GM10266 (cell line): ENCODE results near the gene SLC14A1.

Experiments
- DNase-seq: peaks from one replicate; pipeline ENCODE4 v3.0.0; 2012; ENCODE audit errors: extremely low spot score
- TF ChIP-seq, protein P1 (sequence below): IDR thresholded peaks from 2 replicates; pipeline ENCODE4 v1.5.1; 2012; ENCODE audit warnings: mild to moderate bottlenecking, low read depth; ENCODE audit not compliant: control insufficient read depth, insufficient read depth; ENCODE audit errors: missing control alignments

The SLC14A1 gene

DNA sequence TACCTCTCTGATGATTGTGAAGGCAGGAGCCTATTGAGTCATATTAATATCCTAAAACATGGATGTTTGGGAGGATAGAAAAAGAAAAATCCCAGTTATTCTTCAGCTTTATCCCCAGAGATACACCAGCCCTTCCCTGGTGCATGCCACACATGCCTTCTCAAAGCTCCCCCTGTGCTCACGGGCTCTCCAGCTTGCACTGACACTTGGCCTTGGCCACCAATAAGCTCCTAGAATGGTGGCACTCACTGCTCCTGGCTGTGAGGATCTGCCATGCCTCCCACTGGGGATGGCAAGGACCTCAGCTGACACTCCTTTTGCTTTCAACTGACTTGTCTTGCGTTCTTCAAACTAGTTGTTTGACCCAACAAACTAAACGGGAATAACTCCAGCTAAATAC lies 15.9 kb downstream of the SLC14A1 start:
- no peak for DNase-seq

DNA sequence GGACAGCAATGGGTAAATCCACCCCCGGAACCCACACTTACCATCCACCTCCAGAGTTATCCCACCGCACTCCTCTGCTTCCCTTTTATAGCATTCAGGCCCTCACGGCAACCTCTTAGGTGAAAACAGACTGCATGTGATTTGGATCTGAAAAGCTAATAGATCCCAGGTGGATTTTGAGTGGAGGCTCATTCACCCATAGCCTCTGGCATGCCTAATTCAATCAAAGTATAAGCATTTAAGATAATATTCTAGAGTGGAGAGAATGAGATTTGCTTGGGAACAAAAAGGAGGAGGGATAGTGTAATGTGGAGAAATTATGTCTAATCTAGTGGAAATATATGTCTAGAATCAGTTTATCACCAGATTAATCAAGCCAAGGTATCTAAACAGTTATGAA lies 17.1 kb downstream of the SLC14A1 start:
- TF ChIP-seq, protein P1, sequence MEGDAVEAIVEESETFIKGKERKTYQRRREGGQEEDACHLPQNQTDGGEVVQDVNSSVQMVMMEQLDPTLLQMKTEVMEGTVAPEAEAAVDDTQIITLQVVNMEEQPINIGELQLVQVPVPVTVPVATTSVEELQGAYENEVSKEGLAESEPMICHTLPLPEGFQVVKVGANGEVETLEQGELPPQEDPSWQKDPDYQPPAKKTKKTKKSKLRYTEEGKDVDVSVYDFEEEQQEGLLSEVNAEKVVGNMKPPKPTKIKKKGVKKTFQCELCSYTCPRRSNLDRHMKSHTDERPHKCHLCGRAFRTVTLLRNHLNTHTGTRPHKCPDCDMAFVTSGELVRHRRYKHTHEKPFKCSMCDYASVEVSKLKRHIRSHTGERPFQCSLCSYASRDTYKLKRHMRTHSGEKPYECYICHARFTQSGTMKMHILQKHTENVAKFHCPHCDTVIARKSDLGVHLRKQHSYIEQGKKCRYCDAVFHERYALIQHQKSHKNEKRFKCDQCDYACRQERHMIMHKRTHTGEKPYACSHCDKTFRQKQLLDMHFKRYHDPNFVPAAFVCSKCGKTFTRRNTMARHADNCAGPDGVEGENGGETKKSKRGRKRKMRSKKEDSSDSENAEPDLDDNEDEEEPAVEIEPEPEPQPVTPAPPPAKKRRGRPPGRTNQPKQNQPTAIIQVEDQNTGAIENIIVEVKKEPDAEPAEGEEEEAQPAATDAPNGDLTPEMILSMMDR: no peak
- DNase-seq: no peak

More for the DNA sequence above, 15.9 kb downstream of the SLC14A1 start:
- TF ChIP-seq, protein P1: no peak

DNA sequence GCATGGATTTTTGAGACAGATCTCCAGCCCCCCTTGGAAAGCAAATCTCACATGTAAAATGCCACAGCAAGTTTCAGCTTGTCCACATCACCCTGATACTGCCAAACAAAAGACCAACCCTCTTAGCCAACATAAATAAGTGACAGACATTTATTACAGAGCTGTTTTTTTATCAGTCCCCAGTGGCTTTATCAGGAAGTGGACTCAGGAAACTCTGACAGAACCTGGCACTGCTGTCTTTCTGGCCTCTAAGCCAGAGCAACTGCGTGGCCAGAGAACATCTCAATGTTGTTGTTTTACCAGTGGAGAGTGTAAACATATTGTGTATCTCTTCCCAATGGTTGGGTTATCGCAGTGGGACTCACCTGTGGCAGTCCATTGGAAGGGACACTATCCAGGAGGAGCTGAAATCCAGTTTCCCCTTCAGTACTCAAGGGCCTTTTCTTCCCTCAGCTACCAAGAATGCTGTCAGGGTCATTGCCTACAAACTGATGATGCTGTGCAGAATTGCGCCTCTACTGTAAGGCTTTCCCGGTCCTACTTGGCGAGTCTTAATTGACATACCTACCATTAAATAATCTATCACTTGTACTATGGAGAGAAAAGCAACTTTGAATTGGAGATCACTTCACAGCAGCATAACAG lies 22.0 kb downstream of the SLC14A1 start:
- DNase-seq: no peak
- TF ChIP-seq, protein P1: no peak

DNA sequence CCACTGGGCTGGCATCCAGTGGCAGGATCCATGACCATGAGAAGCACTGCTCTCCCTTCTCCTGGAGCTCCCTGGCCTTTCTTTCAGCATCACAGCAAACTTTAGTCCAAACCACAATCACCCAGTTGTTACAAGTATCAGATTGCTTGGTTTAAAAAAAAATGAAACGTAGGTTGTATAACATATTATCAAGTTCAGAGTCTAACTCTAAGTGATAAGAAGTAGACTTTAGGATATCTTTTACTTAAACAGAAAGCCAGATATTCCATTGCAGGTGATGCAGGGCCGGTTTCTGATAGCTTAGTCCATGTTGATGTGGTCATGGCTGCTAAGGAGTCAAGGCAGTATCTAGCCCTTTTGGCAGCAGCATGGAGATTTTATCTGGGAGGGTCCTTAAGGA lies 24.5 kb downstream of the SLC14A1 start:
- DNase-seq: no peak
- TF ChIP-seq, protein P1: no peak

DNA sequence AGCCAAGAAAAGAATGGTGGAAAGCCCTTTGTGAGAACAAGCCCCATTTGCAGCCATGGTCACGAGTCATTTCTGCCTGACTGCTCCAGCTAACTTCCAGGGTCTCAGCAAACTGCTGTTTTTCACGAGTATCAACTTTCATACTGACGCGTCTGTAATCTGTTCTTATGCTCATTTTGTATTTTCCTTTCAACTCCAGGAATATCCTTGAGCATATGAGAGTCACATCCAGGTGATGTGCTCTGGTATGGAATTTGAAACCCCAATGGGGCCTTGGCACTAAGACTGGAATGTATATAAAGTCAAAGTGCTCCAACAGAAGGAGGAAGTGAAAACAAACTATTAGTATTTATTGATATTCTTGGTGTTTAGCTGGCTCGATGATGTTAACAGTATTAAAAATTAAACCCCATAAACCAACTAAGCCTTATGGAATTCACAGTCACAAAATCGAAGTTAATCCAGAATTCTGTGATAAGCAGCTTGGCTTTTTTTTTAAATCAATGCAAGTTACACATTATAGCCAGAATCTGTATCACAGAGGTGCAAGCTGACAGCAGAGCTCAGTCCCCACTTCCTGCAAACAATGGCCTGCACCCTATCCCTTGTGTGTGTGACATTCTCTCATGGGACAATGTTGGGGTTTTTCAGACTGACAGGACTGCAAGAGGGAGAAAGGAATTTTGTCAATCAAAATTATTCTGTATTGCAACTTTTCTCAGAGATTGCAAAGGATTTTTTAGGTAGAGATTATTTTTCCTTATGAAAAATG lies 26.1 kb downstream of the SLC14A1 start:
- no peak for DNase-seq
- TF ChIP-seq, protein P1: no peak

DNA sequence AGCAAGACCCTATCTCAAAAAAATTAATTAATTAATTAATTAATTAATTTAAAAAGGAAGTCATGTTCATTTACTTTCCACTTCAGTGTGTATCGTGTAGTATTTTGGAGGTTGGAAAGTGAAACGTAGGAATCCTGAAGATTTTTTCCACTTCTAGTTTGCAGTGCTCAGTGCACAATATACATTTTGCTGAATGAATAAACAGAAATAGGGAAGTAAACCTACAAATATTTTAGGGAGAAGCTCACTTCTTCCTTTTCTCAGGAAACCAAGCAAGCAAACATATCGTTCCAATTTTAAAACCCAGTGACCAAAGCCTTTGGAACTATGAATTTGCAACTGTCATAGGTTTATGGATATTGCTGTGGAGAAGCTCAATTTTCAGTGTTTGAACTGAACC lies 27.8 kb downstream of the SLC14A1 start:
- no peak for DNase-seq
- TF ChIP-seq, protein P1: no peak

DNA sequence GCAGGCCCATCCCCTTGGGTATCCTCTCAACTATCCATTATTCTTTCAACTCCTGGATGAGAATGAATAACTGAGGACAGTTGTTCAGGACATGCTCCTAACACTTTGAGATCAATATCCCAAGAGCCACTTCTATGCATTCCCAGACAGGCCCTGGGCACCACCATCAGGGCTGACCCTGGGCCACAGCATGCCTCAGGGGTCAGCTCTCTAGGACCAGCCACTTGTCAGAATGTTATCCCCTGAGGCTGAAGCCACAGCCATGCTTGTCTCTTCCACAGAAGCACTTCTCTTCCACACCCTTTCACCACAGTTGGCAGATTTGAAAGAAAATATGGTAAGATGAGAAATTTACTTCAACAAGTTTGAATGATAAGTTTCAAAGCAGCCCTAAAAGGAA lies 28.7 kb downstream of the SLC14A1 start:
- no peak for DNase-seq
- TF ChIP-seq, protein P1: no peak
